Stimulated activated CD8-positive, alpha-beta memory T cell treated with anti-CD3 and anti-CD28 coated beads, Interleukin-4, amount 100 ng/mL, for 4 hours (primary cell): ENCODE measurements around the gene DNAH11.

Experiments
- DNase-seq, 2 donors: peaks; one replicate each; pipeline ENCODE4 v3.0.0-alpha.2; 2020; ENCODE audit warnings: low read depth in 2 of 2, low spot score in 1 of 2

DNAH11 gene

GRCh38 chr7:21948887-21949540 lies 406.2 kb downstream of the DNAH11 start:
- no peak for DNase-seq
